BE2C (cell line): ENCODE measurements around the gene PPIB.
"Not testable (repeated sequence)": the region's sequence is repeated elsewhere in the genome, so short reads cannot be mapped to it uniquely, and the experiment has no call there.

Source experiments
- DNase-seq: peaks from one replicate; pipeline ENCODE4 v3.0.0-alpha.2; 2020
- H3K27me3 ChIP-seq: fragments of 250-450 bp; sonication (Bioruptor Pico); 2 replicates; pipeline ENCODE4 v1.5.1; 2020; ENCODE audit warnings: mild to moderate bottlenecking
- H3K36me3 ChIP-seq: fragments of 250-450 bp; sonication (Bioruptor Pico); 2 replicates; pipeline ENCODE4 v1.5.1; 2020; ENCODE audit warnings: mild to moderate bottlenecking
- H3K4me1 ChIP-seq: fragments of 250-450 bp; sonication (Bioruptor Pico); 2 replicates; pipeline ENCODE4 v1.5.1; 2020
- H3K4me3 ChIP-seq: 2 replicates; pipeline ENCODE4 v1.5.1; 2011; ENCODE audit warnings: low read depth, low read length
- H3K9me3 ChIP-seq: fragments of 250-450 bp; sonication (Bioruptor Pico); 2 replicates; pipeline ENCODE4 v1.5.1; 2020
- TF ChIP-seq, protein P1 (sequence below): IDR thresholded peaks from 2 replicates; pipeline ENCODE4 v1.5.1; 2012; ENCODE audit warnings: mild to moderate bottlenecking, low read depth, low read length

The PPIB gene

DNA sequence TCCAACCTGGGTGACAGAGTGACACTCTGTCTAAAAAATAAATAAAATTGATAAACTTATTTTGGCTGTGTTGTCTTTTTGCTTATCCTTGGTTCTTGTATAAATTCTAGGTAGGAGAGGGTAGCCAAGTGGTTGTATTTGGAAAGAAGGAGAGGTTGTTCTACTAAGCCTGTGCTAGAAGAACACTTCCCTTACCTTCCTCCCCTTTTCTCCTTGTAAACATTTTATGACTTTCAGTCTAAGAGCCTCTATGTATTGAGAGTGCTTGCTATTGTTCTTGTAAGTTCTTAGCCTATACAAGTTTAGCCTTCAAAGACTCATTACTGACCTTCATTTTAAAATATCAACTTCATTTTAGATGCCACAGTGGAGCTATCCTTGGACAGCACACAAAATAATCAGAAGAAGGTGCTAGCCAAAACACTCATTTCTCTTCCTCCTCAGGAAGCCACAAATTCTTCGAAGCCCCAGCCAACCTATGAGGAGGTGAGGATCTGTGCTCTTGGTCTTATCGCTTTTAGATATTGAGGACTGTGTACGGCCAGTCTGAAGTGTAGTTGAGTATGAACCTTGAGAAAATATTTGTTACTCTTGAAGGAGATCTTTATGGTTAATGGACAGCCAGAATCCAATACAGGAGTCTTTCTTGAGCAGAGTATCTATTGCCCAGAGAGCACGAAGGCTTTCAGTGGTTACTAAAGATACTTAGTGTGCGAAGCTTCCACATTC lies 44.9 kb downstream of the PPIB start:
- Histone ChIP-seq H3K4me1 (no peaks in the 10 kb centered on the region), H3K4me3 (no peak overlapping the region), H3K36me3 (peaks cover 89% of the 10 kb centered on the region), H3K9me3 (no peaks in the 10 kb centered on the region), H3K27me3 (no peaks in the 10 kb centered on the region)
- no peak for DNase-seq
- TF ChIP-seq, protein P1, sequence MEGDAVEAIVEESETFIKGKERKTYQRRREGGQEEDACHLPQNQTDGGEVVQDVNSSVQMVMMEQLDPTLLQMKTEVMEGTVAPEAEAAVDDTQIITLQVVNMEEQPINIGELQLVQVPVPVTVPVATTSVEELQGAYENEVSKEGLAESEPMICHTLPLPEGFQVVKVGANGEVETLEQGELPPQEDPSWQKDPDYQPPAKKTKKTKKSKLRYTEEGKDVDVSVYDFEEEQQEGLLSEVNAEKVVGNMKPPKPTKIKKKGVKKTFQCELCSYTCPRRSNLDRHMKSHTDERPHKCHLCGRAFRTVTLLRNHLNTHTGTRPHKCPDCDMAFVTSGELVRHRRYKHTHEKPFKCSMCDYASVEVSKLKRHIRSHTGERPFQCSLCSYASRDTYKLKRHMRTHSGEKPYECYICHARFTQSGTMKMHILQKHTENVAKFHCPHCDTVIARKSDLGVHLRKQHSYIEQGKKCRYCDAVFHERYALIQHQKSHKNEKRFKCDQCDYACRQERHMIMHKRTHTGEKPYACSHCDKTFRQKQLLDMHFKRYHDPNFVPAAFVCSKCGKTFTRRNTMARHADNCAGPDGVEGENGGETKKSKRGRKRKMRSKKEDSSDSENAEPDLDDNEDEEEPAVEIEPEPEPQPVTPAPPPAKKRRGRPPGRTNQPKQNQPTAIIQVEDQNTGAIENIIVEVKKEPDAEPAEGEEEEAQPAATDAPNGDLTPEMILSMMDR = no peak

DNA sequence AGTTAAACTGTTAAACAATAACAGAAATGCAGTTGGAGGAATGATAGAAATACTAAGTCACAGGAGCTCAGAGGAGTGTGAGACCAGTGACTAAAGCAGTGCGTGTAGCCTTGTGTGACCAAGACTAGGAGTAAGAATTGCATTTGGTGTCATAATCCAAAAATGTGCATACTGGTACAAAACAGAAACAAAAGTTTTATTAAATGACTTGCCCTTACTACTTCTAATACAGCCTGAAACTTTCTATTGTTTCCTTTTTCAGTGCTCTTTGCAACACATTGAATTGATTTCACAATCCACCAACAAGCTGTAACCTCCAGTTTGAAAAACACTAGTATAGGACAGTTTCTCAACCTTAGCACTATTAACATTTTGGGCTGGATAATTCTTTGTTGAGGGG lies 49.9 kb downstream of the PPIB start:
- Histone ChIP-seq H3K27me3 (no peaks in the 10 kb centered on the region), H3K4me1 (no peaks in the 10 kb centered on the region), H3K9me3 (no peaks in the 10 kb centered on the region), H3K36me3 (peaks cover 56% of the 10 kb centered on the region), H3K4me3 (no peak overlapping the region)
- DNase-seq = no peak
- TF ChIP-seq, protein P1 = no peak

DNA sequence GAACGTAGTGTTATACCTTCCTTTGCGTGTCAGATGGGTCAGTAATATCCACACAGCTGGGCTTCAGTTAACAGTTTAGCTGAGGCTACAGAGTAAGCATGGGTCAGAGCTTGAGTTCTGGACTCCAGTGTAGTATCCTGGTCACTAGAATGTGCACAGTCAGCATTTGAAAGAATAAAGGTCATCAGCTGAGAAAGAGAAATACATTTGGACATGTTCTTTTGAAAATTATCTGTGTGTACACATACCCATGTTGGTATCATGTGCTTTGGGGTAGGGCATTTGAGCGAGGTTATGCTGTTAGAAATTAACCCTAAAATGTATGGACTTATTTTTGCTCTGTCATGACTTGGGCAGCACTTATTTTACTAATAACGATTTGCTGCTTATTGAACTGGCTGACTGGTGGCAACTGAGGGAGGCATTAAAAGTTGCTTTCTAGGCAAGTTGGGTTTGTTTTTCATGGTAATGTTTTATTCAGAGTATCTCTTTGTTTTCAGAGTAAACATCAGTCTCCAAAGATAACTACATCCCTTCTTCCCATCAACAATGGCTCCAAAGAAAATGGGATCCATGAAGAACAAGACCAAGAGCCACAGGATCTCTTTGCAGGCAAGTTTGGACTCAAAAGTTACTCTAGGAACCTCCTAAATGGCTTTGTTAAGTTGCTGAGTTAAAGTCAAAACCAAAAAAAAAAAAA lies 50.6 kb downstream of the PPIB start:
- Histone ChIP-seq H3K9me3 (no peaks in the 10 kb centered on the region), H3K4me3 (no peak overlapping the region), H3K27me3 (no peaks in the 10 kb centered on the region), H3K4me1 (no peaks in the 10 kb centered on the region), H3K36me3 (peaks cover 51% of the 10 kb centered on the region)
- DNase-seq = no peak
- TF ChIP-seq, protein P1 = no peak

DNA sequence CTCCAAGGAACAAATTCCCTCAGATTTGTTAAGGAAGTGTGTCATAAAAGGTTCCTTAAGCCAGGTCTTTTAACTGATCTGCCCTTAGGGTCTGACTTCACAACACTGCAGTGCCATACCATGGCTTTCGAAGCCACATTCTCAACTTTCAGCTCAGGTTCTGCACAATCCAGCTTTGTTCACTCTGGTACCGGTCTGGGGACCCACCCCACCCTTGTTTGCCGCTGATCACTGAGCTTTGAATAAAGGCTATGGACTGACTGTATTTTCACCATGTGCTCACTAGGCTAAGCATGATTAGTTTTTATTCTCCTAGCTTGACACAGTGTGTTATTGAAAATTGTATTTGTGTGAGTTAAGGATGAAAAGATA lies 51.2 kb downstream of the PPIB start:
- no peak for DNase-seq
- Histone ChIP-seq H3K4me1 (no peaks in the 10 kb centered on the region), H3K9me3 (no peaks in the 10 kb centered on the region), H3K36me3 (peaks cover 45% of the 10 kb centered on the region), H3K27me3 (no peaks in the 10 kb centered on the region), H3K4me3 (no peak overlapping the region)
- TF ChIP-seq, protein P1 = no peak

DNA sequence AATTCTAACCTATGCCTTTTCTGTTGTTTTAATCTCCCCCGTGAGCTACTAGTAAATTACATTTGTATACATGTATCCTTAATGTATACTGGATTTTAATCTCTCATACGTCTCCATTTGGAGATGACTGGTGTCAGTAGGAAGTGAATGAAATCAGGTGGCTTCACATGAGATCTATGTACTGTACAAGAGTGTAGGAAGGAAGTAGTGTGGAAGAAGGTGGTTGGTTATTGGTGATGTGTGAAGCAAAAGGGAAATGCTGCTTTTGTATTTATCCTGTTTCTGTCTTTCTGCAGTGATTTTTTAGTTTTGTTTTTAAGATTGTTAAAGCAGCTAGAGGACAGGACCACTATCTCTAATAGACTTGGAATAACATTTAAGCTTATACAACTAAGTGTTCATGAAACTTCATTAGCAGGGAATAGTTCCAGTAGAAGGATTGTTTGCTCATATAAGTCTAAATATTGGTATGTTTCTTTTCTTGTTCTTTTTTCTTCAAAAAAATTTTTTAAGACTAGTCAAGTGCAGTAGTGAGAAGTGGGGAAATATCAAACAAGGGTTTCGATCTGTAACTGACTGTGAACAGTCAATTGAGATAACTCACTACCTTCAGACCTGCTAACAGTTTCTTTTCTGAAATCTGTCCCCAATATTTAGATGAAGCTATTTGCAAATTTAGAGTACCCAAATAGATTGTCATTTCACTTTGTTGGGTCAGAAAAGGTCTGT lies 51.7 kb downstream of the PPIB start:
- no peaks in the 10 kb centered on the region for H3K9me3 ChIP-seq
- no peaks in the 10 kb centered on the region for H3K27me3 ChIP-seq
- no peak overlapping the region for H3K4me3 ChIP-seq
- TF ChIP-seq, protein P1 = no peak
- H3K36me3 ChIP-seq = peaks cover 40% of the 10 kb centered on the region
- DNase-seq = no peak
- H3K4me1 ChIP-seq = no peaks in the 10 kb centered on the region

DNA sequence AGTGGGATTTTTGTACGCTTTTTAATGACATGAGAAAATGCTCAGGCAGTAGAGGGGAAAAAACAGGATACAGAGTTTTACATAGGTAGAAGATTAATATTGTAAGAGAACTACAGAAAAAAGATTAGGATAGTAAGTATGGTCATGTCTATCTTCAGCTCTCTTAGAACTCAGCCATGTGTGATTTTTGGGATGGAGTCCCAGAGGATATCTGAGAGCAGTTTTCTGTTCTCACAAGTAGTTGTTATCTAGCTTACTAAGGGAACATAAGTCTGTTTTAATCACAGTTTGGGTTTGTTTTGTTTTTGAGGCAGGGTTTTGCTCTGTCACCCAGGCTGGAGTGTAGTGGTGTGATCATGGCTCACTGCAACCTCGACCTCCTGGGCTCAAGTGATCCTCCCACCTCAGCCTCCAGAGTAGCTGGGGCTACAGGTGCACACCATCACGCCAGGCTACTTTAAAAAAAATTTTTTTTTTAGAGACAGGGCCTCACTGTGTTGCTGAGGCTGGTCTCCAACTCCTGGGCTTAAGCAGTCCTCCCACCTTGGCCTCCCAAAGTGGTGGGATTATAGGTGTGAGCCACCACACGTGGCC lies 52.6 kb downstream of the PPIB start:
- peaks cover 33% of the 10 kb centered on the region for H3K36me3 ChIP-seq
- not testable (repeated sequence) for DNase-seq, H3K4me3 ChIP-seq, H3K27me3 ChIP-seq, H3K9me3 ChIP-seq, H3K4me1 ChIP-seq
